Activated CD4-positive, CD25-positive, alpha-beta regulatory T cell treated with anti-CD3 and anti-CD28 coated beads, Interleukin-2, amount 50 U/mL, for 16 hours (primary cell): ENCODE results near the gene KMT2A.
A peak's percentile ranks its signal among the peaks of the same experiment; 100 is the strongest.
"Not testable (repeated sequence)": the region's sequence is repeated elsewhere in the genome, so short reads cannot be mapped to it uniquely, and the experiment has no call there.

Experiments used
- DNase-seq: peaks from one replicate; pipeline ENCODE4 v3.0.0-alpha.2; 2020; ENCODE audit warnings: low read depth, low spot score

Gene KMT2A

DNA sequence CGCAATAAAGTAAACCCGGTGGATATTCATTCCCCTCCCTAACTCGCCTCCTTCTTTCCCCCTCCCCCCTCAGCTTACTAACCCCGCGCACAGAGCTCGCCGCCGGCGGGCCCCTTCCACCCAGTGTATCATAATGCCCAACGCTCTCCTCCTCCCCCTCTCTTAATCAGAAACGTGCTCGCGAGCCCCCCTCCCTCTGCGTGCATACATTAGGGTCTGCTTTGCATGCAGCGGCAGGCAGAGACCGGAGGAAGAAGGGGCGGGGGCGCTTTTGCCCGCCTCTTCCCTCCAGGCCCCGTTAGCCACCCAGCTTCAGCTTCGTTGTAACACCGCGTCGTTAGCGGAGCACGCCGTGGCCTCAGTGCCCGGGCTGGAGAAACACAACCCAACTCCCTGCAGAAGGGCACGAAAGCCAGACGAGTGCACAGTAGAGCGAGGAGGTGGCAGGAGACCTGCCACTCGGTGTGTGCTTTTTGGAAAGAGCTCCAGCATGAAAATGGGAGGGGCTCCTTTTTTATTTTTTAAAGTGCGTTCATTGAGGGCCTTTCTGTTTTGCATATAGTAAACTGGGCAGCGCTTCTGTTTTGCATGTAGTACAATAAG lies 901 bp upstream of the KMT2A start:
- DNase-seq: peak; percentile 31

DNA sequence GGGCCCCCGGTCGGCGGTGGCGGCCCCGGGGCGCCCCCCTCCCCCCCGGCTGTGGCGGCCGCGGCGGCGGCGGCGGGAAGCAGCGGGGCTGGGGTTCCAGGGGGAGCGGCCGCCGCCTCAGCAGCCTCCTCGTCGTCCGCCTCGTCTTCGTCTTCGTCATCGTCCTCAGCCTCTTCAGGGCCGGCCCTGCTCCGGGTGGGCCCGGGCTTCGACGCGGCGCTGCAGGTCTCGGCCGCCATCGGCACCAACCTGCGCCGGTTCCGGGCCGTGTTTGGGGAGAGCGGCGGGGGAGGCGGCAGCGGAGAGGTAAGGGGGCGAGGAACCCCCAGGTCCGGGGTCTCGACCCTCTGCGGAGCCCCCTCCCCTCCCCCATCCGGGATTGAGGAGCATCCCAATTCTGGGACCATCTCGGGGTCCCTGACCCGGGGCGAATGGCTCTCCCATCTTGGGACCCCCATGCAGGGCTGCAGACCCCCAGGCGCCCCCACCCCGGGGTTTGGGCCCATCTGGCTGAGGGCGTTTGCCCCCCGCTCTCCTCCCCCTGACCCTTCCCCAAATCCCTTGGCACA lies 431 bp downstream of the KMT2A start:
- DNase-seq: no peak

DNA sequence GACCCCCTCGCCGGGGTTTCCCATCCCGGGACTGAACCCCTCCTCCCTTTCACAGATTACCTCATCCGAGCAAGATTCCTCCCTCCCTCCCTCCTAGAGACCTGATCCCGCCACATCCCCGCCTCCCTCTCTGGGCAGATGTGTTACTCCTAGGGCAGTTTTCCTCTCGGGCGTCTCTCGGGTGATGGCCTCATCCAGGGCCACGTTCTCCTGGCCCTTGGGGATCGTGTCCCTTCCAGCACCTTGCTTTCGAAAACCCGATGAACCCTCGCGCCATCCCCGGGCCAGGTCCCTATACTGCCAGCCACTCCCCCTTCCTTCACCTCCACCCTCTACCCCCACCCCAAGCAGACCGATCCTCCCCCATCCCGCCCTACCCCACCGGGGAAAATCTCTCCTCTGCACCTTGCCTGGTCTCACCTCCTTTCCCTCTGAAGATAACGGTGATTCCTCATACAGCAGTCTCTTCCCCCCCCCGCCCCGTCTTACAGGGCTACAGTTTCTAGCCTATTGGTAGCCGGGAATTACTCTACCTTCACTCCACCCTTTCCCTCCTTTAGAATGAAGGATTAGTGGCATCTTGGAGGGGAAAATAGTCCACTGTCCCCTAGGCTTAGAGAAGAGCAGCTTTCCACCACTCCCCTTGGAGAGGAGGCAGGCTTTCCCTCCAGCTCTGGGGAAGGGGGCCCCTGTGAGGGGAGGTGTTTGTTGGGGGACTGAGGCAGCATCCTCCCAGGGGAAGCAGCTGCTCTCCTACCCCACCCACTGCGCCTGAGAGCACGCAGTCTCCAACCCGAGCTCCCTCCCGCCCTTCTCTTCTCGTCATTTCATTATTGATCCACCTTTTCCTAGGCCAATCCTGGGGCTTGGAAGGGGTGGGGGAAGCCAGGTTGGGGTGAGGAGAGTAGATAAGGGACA lies 1.2 kb downstream of the KMT2A start:
- no peak for DNase-seq

DNA sequence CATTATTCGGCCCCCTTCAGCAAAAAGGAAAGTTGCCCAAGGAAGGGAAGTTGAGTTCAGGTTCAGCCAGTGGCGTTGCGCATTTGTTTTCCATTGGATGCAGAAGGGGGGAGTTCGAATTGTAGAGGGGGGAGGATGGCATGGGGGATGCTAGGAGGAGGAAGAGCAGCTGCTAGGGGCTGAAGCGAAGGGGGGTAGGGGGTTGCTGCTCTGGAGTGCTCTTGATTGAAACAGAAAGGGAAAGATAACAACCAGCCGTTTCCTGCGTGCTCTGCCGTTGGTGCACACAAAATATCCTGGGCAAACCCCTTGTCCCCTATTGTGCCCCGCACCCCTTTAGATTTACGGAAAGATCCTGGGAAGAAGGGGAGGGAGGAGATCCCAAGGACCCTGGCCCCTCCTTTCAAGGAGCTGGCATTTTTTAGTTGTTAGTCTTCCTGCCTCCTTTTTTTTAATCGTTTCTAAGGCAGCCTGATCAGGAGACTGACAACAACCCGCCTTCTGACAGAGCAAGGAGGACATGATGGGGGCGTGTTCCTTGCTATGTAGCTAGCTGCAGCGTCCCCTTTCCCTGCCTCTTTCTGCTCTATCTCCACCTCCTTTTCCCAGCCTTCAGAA lies 2.1 kb downstream of the KMT2A start:
- DNase-seq: no peak

DNA sequence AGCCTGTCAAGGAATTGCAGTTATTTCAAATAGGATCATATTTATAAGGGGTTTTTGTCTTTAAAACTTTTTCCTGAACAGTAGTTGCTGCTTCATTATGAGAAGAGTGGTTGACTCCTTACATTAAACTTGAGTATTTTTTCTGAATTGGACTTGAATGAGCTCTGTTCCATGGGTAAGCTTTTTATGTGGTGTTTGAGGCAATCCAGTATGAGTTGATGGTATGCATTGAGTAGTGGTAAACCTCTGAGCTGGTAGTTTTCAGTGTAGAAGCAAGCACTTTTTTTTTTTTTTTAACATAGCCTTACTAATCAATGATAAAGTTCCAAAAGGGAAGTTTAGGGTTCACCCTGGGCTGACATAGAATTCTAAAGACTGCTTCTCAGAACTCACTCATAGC lies 3.4 kb downstream of the KMT2A start:
- DNase-seq: no peak

DNA sequence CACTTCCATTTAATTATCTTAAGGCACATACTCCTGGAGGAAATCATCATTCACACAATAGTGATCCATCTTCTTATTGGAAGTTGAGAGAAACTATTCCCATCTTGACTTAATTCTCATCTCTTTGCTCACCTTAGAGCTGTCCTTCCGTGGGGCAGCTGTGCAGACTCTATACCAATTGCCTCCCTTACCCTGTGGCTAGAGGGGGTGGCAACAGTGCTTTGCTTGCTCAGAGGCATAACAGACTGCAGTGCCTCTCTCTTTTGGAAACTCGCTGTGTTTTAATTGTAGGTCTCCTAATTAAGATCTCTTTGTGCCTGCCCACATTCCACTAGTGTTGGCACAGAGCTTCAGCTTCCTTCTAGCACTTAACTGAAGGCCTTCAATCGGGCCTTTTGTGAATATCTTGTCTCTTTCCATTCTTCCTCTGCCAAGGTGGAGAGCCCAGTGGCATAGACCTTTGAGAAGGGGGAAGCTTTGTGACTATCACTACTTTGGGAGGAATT lies 5.5 kb downstream of the KMT2A start:
- DNase-seq: no peak

DNA sequence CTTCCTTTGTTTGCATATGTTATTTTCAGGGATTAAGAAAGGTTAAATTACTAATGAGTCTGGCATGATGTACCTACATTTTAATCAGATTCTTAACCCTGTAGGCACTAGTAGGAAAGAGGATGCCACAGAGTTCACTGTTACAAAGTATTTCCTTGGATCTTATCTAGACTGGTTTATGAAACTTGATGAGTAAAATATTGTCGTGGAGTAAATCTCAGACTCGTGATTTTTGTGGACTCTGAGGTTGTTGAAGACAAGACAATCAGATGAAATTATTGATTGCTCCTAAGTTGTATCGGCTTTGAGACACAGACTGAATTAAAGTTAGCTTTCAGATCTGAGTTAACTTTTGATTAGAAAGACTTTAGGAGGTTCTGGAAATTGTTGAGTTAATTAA lies 6.0 kb downstream of the KMT2A start:
- DNase-seq: no peak

DNA sequence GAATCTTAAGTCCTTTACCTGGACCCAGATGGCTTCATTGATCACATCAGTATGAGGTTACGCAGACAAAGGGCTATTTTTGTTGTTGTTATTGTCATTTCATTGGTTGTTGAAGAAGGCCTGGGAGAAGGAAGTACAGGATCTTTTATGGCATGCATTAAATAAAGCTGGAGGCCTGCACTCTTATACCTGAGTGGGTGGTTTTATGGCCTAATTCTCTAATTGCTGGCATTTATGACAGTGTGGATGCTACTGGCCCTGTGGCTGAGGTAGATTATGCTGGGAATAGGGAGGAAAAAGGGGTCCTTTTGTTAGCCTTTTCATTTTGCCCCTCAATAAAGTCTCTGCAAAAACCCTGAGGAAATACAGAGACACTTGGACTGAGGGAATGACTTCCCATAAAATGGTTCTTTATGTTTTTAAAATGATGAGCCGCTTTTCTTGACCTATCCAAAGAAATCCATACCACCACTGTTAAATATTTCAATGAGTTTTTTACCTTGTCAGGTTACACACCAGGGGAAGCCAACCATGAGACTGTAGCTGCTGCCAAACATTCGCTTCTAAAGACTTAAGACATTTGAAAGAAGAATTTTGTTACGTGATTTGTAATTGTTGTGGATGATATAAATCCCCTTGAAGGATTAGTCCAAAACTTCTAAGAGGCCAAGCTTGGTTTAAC lies 6.8 kb downstream of the KMT2A start:
- DNase-seq: no peak

DNA sequence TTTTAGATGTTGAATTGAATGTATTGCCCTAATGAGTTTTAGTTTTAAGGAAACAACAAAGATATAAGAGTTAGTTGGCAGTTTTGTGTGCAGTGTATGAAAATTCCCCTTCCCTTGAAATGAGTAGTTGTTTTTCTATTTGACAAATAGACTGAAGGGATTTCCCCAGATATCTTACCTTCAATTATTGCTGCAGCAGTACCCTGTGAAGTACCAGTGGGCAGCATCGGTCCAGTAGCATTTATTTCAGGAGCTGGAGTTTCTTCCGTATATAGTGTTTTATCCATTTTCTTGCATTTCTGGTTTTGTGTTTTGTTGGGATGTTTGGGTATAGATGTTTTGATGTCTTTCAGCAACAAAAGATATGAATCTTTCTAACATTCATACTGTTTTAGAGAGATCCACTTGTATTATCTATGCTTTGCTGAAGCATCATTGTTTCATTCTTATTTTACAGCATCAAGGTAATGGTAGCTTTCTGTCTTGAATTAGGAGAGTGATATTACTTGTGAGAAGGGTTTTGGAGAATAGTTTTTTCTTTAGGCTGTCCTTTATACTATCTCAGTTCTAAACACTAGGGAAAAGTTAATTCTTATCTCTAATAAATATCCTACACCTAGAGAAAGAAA lies 7.4 kb downstream of the KMT2A start:
- no peak for DNase-seq

DNA sequence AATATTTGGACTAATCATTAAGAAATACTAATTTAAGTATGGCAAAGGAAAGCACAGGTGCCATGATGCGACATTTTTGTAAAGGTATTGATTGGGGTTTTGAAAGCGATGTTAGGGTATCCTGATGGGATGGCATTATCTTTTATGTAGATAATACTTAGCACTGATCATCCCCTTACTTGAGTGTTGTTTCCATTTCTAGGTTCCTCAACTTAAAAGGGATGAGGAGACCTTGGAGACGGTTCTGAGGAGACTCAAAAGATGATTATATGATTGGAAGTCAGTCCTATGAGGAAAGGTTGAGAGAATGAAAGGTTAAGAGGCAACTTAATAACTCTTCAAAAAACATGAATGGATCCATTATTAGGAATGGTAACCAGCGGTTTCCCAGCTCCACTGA lies 11.1 kb downstream of the KMT2A start:
- DNase-seq: no peak

DNA sequence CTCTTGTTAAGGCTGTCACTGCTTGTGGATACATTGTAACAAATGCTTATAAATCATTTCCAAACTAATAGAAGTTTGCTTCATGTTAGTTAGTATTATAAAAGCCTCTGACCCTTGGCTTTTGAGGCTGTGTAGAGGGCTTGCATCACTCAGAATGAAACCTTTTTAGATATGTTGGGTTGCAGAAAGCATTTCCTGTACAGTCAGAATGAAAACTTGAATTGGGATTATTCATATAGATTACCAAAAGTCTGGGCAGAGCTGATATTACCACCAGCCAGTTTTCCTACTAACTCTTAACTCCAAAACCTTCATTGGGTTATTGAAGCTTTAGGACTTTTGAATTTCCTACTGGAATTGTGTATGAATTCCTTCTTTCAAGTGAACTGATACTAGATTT lies 12.0 kb downstream of the KMT2A start:
- DNase-seq: no peak

DNA sequence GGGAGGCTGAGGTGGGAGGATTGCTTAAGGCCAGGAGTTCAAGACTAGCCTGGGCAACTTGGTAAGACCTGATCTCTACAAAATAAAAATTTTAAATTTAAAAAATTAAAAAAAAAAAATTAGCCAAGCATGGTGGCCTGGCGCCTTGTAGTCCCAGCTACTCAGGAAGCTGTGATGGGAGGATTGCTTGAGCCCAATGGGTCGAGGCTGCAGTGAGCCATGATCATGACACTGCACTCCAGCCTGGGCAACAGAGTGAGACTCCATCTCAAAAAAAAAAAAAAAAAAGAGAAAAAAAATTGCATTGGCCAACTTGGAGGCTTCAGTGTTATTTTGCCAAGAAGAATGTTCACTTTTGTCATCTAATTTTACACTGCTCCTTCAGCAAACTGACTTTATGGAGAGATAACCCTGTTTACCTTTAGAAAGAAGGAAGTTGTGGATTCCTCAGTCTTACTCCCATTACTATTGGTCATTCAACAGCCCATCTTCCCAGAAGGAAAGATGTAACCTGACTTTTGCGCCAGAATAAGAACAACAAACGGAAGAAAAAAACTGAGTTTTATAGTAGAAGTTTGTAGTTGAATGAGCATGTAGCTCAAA lies 13.1 kb downstream of the KMT2A start:
- DNase-seq: no peak

DNA sequence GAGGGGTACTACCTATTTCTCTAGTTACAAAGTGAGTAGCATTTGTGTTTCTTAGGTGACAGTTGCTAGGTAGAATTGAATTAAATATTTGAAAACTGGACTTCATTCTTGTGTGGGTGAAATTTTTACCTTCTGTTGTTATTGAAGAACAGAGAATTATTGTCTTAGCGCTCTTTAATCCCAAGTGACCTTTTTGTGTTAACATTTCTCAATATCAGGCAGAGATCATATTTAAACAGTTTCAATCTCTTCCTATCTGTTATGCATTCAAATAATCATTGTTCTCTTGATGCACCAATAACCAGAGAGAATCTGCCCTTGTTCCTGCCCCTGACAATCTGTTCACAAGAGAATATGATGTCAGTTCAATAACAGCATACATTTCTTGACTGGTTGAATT lies 14.2 kb downstream of the KMT2A start:
- no peak for DNase-seq

DNA sequence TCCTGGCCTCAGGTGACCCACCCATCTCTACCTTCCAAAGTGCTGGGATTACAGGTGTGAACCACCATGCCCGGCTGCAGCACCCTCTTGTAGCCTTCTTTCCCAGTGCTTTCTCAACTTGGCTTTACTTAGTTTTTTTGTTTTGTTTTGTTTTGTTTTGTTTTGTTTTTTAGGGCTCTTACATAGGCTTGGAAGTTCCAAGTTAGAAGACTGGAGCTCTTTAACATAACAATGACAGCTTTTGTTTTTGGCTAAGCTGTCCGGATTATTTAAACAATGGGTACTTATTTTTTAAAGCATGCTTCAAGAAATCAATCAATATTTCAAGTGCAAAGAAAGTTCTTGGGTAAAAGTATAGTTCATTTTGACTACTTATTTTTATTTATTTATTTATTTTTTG lies 25.9 kb downstream of the KMT2A start:
- DNase-seq: no peak

DNA sequence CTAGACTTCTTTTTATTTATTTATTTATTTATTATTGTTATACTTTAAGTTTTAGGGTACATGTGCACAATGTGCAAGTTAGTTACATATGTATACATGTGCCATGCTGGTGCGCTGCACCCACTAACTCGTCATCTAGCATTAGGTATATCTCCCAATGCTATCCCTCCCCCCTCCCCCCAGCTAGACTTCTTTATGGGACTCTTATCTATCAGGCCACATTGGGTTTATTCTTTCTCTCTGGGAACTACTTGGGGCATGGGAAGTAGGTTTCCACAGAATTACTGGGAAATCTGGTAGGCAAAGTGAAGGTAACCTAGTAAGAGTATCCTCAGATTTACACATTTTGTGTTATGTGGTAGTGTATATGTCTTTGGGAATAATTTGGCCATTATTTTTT lies 32.7 kb downstream of the KMT2A start:
- not testable (repeated sequence) for DNase-seq

DNA sequence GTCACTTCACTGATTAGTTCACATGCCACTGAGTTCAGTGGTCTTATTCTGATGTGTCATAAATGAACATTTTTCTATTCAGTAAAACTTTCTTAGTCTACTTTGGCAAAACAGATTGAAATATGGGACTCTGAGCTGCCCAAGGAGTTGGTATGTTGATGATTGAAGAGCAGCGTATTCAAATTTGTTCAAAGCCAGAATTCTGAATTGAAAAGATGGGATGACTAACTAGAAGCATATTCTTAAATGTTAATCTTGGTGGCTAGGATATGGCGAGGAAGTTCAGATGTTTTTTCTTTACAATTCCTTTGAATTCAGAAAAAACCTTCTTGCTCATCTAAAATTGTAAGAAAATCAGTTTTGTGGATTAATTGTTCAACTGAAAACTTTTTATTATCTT lies 34.7 kb downstream of the KMT2A start:
- no peak for DNase-seq

DNA sequence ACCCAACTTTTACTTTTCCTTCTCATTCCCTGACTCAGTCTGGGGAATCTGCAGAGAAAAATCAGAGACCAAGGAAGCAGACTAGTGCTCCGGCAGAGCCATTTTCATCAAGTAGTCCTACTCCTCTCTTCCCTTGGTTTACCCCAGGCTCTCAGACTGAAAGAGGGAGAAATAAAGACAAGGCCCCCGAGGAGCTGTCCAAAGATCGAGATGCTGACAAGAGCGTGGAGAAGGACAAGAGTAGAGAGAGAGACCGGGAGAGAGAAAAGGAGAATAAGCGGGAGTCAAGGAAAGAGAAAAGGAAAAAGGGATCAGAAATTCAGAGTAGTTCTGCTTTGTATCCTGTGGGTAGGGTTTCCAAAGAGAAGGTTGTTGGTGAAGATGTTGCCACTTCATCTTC lies 37.2 kb downstream of the KMT2A start:
- DNase-seq: no peak

DNA sequence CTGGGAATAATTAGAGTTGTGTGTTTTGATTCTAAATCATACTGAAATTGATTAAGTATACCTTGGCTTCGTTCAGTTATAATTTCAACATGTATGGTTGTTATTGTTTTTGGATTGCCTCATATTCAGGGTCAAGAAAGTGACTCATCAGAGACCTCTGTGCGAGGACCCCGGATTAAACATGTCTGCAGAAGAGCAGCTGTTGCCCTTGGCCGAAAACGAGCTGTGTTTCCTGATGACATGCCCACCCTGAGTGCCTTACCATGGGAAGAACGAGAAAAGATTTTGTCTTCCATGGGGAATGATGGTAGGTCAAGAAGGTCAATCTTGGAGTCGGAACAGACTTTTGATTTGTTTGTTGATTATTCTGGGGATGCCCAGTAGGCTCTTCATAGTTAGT lies 40.4 kb downstream of the KMT2A start:
- no peak for DNase-seq

DNA sequence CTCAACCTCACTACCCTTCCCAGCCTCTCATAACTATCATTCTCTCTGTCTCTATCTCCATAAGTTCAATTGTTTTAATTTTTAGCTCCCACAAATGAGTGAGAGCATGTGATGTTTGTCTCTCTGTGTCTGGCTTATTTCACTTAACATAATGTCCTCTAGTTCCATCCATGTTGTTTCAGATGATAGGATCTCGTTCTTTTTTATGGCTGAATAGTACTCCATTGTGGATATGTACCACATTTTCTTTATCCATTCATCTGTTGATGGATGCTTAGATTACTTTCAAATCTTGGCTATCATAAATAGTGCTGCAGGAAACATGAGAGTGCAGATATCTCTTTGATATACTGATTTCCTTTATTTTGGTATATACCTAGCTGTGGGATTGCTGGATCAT lies 44.9 kb downstream of the KMT2A start:
- DNase-seq: not testable (repeated sequence)

DNA sequence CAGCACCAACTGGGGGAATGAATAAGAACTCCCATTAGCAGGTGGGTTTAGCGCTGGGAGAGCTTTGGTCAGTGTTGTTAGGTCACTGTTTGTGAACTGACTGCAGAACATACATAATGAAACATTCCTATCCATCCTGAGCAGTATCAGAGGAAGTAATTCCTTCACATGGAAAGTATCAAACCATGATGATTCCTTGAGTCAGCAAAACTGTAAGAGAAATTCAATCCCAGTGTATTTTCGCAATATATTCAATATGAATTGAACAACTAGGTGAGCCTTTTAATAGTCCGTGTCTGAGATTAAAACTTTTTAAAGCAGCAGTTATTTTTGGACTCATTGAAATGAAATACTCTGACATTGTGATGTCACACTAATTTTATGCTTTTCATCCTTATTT lies 48.1 kb downstream of the KMT2A start:
- no peak for DNase-seq

DNA sequence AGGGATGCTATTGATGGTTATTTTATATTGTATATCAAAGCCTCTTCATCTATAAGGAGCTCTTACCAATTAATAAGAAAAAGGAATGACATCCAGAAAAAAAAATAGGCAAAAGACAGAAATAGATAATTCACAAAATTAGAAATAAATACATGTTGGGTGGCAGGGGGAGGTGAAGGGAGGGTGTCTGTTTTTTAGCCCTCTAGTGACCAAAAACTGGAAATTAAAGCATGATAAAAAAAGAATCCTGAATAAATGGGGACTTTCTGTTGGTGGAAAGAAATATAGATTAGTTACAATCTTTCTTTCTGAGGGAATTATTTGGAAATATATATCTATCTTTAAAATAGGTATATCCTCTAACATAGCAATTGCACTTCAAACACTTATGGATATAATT lies 49.0 kb downstream of the KMT2A start:
- DNase-seq: no peak
